GM23338 (cell line): Measurements from ENCODE around the gene PEA15. TPM values are rescaled to one million over a fixed set of nuclear protein-coding genes. Genes with fewer than 3 reads are reported as not detected.
A peak's percentile ranks its signal among the peaks of the same experiment; 100 is the strongest.

Experiments used
- ATAC-seq: fragments of 200-7000 bp; cut with Tn5 transposase; 3 replicates; pipeline ENCODE4 v1.9.1; 2020
- DNase-seq: peaks from one replicate; pipeline ENCODE4 v3.0.0-alpha.2; 2015; ENCODE audit warnings: low spot score
- H2AFZ ChIP-seq: fragments of 200-600 bp; sonication (generic); 2 replicates; pipeline ENCODE4 v1.8.0; 2016; ENCODE audit warnings: antibody characterized with exemption, mild to moderate bottlenecking, moderate library complexity
- H3F3A ChIP-seq: fragments of 200-600 bp; sonication (generic); replicated peaks from 2 replicates; pipeline ENCODE4 v1.8.0; 2017; ENCODE audit warnings: antibody characterized with exemption, mixed run types, low read depth
- H3K27ac ChIP-seq: fragments of 200-600 bp; sonication (generic); 2 replicates; pipeline ENCODE4 v1.6.1; 2016; ENCODE audit warnings: low read depth
- H3K27me3 ChIP-seq: fragments of 200-600 bp; sonication (generic); 2 replicates; pipeline ENCODE4 v1.8.0; 2016; ENCODE audit warnings: mild to moderate bottlenecking, mixed run types, moderate library complexity; ENCODE audit not compliant: insufficient read depth
- H3K36me3 ChIP-seq: fragments of 200-600 bp; sonication (generic); 2 replicates; pipeline ENCODE4 v1.8.0; 2016; ENCODE audit warnings: mild to moderate bottlenecking; ENCODE audit not compliant: insufficient read depth
- H3K4me1 ChIP-seq: fragments of 200-600 bp; sonication (generic); 2 replicates; pipeline ENCODE4 v1.8.0; 2016; ENCODE audit warnings: mild to moderate bottlenecking, moderate library complexity; ENCODE audit not compliant: insufficient read depth
- H3K4me2 ChIP-seq: fragments of 200-600 bp; sonication (generic); 2 replicates; pipeline ENCODE4 v1.7.1; 2017; ENCODE audit warnings: mixed run types
- H3K4me3 ChIP-seq: fragments of 200-600 bp; sonication (generic); 2 replicates; pipeline ENCODE4 v1.6.1; 2016; ENCODE audit warnings: mixed run types
- H3K79me2 ChIP-seq: fragments of 200-600 bp; sonication (generic); replicated peaks from 2 replicates; pipeline ENCODE4 v1.8.0; 2017; ENCODE audit warnings: mild to moderate bottlenecking; ENCODE audit not compliant: insufficient read depth
- H3K9me2 ChIP-seq: fragments of 200-600 bp; sonication (generic); 2 replicates; pipeline ENCODE4 v1.8.0; 2017; ENCODE audit not compliant: insufficient read depth
- H4K20me1 ChIP-seq: fragments of 200-600 bp; sonication (generic); replicated peaks from 2 replicates; pipeline ENCODE4 v1.8.0; 2017; ENCODE audit warnings: mild to moderate bottlenecking; ENCODE audit not compliant: insufficient read depth
- H3K27ac Mint-ChIP-seq: 2 replicates; pipeline ENCODE4 v1.8.0; 2020; ENCODE audit warnings: inconsistent platforms, mild to moderate bottlenecking, moderate library complexity, mixed read lengths
- H3K27me3 Mint-ChIP-seq: 3 replicates; pipeline ENCODE4 v1.8.0; 2022; ENCODE audit warnings: low read depth, mild to moderate bottlenecking, moderate library complexity, mixed read lengths, inconsistent platforms; ENCODE audit not compliant: insufficient read depth, poor library complexity
- H3K36me3 Mint-ChIP-seq: 3 replicates; pipeline ENCODE4 v1.8.0; 2021; ENCODE audit warnings: low read depth, mild to moderate bottlenecking, inconsistent platforms, moderate library complexity, mixed read lengths
- H3K4me1 Mint-ChIP-seq: 3 replicates; pipeline ENCODE4 v1.8.0; 2020; ENCODE audit warnings: mild to moderate bottlenecking, inconsistent platforms, mixed read lengths
- H3K4me3 Mint-ChIP-seq: 3 replicates; pipeline ENCODE4 v1.8.0; 2021; ENCODE audit warnings: moderate library complexity, mild to moderate bottlenecking, inconsistent platforms, mixed read lengths
- H3K9me3 Mint-ChIP-seq: 3 replicates; pipeline ENCODE4 v1.8.0; 2020; ENCODE audit warnings: moderate library complexity, mild to moderate bottlenecking, inconsistent platforms, mixed read lengths
- CTCF ChIP-seq, 2 experiments: fragments of 200-600 bp in 1 of 2; sonication (generic) in 1 of 2; conservative IDR thresholded peaks; 2 replicates each; pipeline versions ENCODE4 v1.5.1 to v1.6.1; 2016 to 2017; ENCODE audit warnings: antibody characterized with exemption in 2 of 2, low read depth in 2 of 2, mild to moderate bottlenecking in 2 of 2, moderate library complexity in 1 of 2
- ETS1 ChIP-seq: IDR thresholded peaks from 2 replicates; pipeline ENCODE4 v1.6.1; 2016; ENCODE audit warnings: antibody characterized with exemption
- EZH2 ChIP-seq: fragments of 200-600 bp; sonication (generic); IDR thresholded peaks from one replicate; pipeline ENCODE4 v1.8.0; 2017; ENCODE audit warnings: antibody characterized with exemption, mild to moderate bottlenecking, low read depth; ENCODE audit not compliant: unreplicated experiment
- EZH2phosphoT487 ChIP-seq: fragments of 200-600 bp; sonication (generic); IDR thresholded peaks from one replicate; pipeline ENCODE4 v1.8.1; 2018; ENCODE audit warnings: antibody characterized with exemption; ENCODE audit not compliant: unreplicated experiment
- JUNB ChIP-seq: IDR thresholded peaks from one replicate; pipeline ENCODE4 v1.6.1; 2016; ENCODE audit warnings: antibody characterized with exemption; ENCODE audit not compliant: unreplicated experiment
- POLR2AphosphoS5 ChIP-seq: IDR thresholded peaks from 2 replicates; pipeline ENCODE4 v1.6.1; 2016; ENCODE audit warnings: antibody characterized with exemption, low read depth
- ZNF331 ChIP-seq: fragments of 250-450 bp; sonication (Bioruptor Pico); IDR thresholded peaks from 2 replicates; pipeline ENCODE4 v1.5.0; 2020; ENCODE audit warnings: low read depth, mild to moderate bottlenecking, moderate library complexity
- polyA plus RNA-seq: library from polyadenylated mRNA; unstranded; fragments of >200 nt; fragmentation: Nextera tagmentation; extraction: Ambion mirVana; gene quantifications from 2 replicates; pipeline ENCODE4 v1.2.1, GENCODE V29; 2016
- total RNA-seq: library from RNA; depleted of rRNA; stranded (reverse); fragments of >200 nt; shearing (Covaris generic); gene quantifications from 2 replicates; pipeline ENCODE4 v1.2.3, GENCODE V29; 2014

Gene PEA15
- total and polyA plus RNA-seq, 2 experiments from 2014 or later = 60.3 to 80.8 TPM

GRCh38 chr1:160159846-160160245 is 45.3 kb upstream of the PEA15 start:
- TF ChIP-seq EZH2phosphoT487 = no peak
- no peak for TF ChIP-seq POLR2AphosphoS5
- no peak overlapping the region for H3K27ac Mint-ChIP-seq
- no peaks in the 10 kb centered on the region for H3K36me3 ChIP-seq
- no peak overlapping the region for H3K4me3 ChIP-seq
- H3K4me3 Mint-ChIP-seq = no peak overlapping the region
- H3F3A ChIP-seq = no peaks in the 10 kb centered on the region
- DNase-seq = no peak
- H4K20me1 ChIP-seq = no peaks in the 10 kb centered on the region
- no peak overlapping the region for H3K27ac ChIP-seq
- H3K4me1 Mint-ChIP-seq = peaks cover 8% of the 10 kb centered on the region
- no peaks in the 10 kb centered on the region for H3K79me2 ChIP-seq
- peaks cover 8% of the 10 kb centered on the region for H3K27me3 Mint-ChIP-seq
- H3K36me3 Mint-ChIP-seq = no peaks in the 10 kb centered on the region
- H3K4me2 ChIP-seq = no peak overlapping the region
- 0 out of 2 replicates have a peak, but pooled peaks cover 4% of the 10 kb centered on the region for H3K9me2 ChIP-seq
- no peaks in the 10 kb centered on the region for H3K9me3 Mint-ChIP-seq
- H3K4me1 ChIP-seq = no peaks in the 10 kb centered on the region; the same call in 1 of the 2 replicates
- no peak for ATAC-seq
- H3K27me3 ChIP-seq = no peaks in the 10 kb centered on the region
- H2AFZ ChIP-seq = no peak overlapping the region

- H3K27ac Mint-ChIP-seq = no peak overlapping the region
- no peaks in the 10 kb centered on the region for H3K9me2 ChIP-seq
- H3F3A ChIP-seq = no peaks in the 10 kb centered on the region
- H2AFZ ChIP-seq = peak overlapping the region; percentile 84
- H3K4me1 ChIP-seq = peaks cover 6% of the 10 kb centered on the region
- H3K27ac ChIP-seq = no peak overlapping the region
- peak overlapping the region; percentile 35; the same call in 1 of the 2 replicates for H3K4me2 ChIP-seq
- H3K27me3 ChIP-seq = no peaks in the 10 kb centered on the region
- H4K20me1 ChIP-seq = no peaks in the 10 kb centered on the region
- peaks cover 9% of the 10 kb centered on the region for H3K27me3 Mint-ChIP-seq
- ATAC-seq (peak; percentile 99), DNase-seq (peak; percentile 91)
- H3K36me3 Mint-ChIP-seq = no peaks in the 10 kb centered on the region
- H3K36me3 ChIP-seq = no peaks in the 10 kb centered on the region
- H3K9me3 Mint-ChIP-seq = no peaks in the 10 kb centered on the region
- no peak overlapping the region for H3K4me3 ChIP-seq
- H3K79me2 ChIP-seq = no peaks in the 10 kb centered on the region
- no peak overlapping the region for H3K4me3 Mint-ChIP-seq
- TF ChIP-seq EZH2phosphoT487 (no peak), ETS1 (no peak), JUNB (no peak), CTCF (conservative IDR thresholded peaks at IDR 0.05; ENCODE audit: low read depth in 2 of 2) (peak; percentile 82 to 98), ZNF331 (CRISPR knock-in tag) (no peak), POLR2AphosphoS5 (no peak), EZH2 (no peak)
- peaks cover 18% of the 10 kb centered on the region for H3K4me1 Mint-ChIP-seq
These were observed 43.0 kb upstream of the PEA15 start for GRCh38 chr1:160161965-160162705.
